HG03108 (cell line): ENCODE data around the gene ARL6IP4.
A peak's percentile ranks its signal among the peaks of the same experiment; 100 is the strongest.
"Not testable (repeated sequence)": the region's sequence is repeated elsewhere in the genome, so short reads cannot be mapped to it uniquely, and the experiment has no call there.

Source experiments
- ATAC-seq: cut with Tn5 transposase; IDR thresholded peaks from one replicate; pipeline ENCODE4 v1.9.1; 2021; ENCODE audit warnings: moderate library complexity; ENCODE audit not compliant: unreplicated experiment

The ARL6IP4 gene

GRCh38 chr12:122980183-122981035, at the start of gene ARL6IP4:
Gene ARL6IP4, plus strand, starts transcription at chr12:122980681. Its CDS starts 459 bp downstream, at chr12:122981140.
- ATAC-seq, result peak; percentile 42

- ATAC-seq, result no peak
Observed at GRCh38 chr12:122932207-122932606, 48.3 kb upstream of the ARL6IP4 start.

GRCh38 chr12:122934722-122935121, 45.8 kb upstream of the ARL6IP4 start:
- ATAC-seq, result peak; percentile 66

GRCh38 chr12:122935318-122935717, 45.2 kb upstream of the ARL6IP4 start:
- no peak for ATAC-seq

GRCh38 chr12:122937622-122938091, 42.8 kb upstream of the ARL6IP4 start:
- ATAC-seq, result no peak

- ATAC-seq, result no peak
Observed at GRCh38 chr12:122939125-122939524, 41.4 kb upstream of the ARL6IP4 start.

- not testable (repeated sequence) for ATAC-seq
Observed at GRCh38 chr12:122941351-122941750, 39.1 kb upstream of the ARL6IP4 start.

GRCh38 chr12:122942637-122943036, 37.8 kb upstream of the ARL6IP4 start:
- ATAC-seq, result no peak

- no peak for ATAC-seq
Observed at GRCh38 chr12:122943196-122943595, 37.3 kb upstream of the ARL6IP4 start.

- no peak for ATAC-seq
Observed at GRCh38 chr12:122944605-122945592, 35.6 kb upstream of the ARL6IP4 start.

- peak; percentile 60 for ATAC-seq
Observed at GRCh38 chr12:122946690-122947341, 33.7 kb upstream of the ARL6IP4 start.

- ATAC-seq, result no peak
Observed at GRCh38 chr12:122947352-122947792, 33.1 kb upstream of the ARL6IP4 start.

GRCh38 chr12:122948605-122949004, 31.9 kb upstream of the ARL6IP4 start:
- ATAC-seq, result no peak

GRCh38 chr12:122949405-122949804, 31.1 kb upstream of the ARL6IP4 start:
- no peak for ATAC-seq

- no peak for ATAC-seq
Observed at GRCh38 chr12:122949816-122950675, 30.4 kb upstream of the ARL6IP4 start.

GRCh38 chr12:122951406-122951805, 29.1 kb upstream of the ARL6IP4 start:
- ATAC-seq, result no peak

- ATAC-seq, result peak; percentile 64
Observed at GRCh38 chr12:122951979-122952892, 28.2 kb upstream of the ARL6IP4 start.

- no peak for ATAC-seq
Observed at GRCh38 chr12:122955156-122955555, 25.3 kb upstream of the ARL6IP4 start.

- no peak for ATAC-seq
Observed at GRCh38 chr12:122956035-122956434, 24.4 kb upstream of the ARL6IP4 start.
